ENCODE data around the gene IL27RA.

IL27RA gene

DNA sequence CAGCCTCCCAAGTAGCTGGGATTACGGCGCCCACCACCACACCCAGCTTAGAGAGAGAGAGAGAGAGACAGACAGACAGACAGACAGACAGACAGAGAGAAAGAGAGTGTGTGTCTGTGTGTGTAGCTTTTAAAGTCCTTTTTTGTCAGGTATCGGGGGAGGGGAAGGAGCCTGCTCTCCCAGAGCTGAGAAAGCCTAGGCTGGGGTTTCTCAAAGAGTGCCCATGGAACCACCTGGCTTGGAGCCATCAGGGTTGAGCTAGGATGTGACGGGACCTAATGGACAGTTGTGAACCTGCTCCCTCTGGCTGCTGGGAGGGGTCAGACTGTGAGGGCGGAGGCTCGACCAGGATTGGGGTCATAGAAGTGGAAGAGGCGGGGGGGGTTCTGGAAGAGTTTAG is 42.1 kb upstream of the IL27RA start:
- no peaks in the 10 kb centered on the region for H3K27me3 ChIP-seq (ENCODE audit: control insufficient read depth, insufficient read depth, low read length, poor library complexity, severe bottlenecking)
- WGBS, 2 experiments: 87 to 88% methylated on average over 7 of the region's 7 CpGs
- no peak overlapping the region for H3K27ac ChIP-seq (ENCODE audit: insufficient read depth, low read depth, low read length, poor library complexity, severe bottlenecking)
- peaks cover 23% of the 10 kb centered on the region for H3K4me1 ChIP-seq (ENCODE audit: control insufficient read depth, insufficient read depth, low read length)
- no peaks in the 10 kb centered on the region for H3K9me3 ChIP-seq (ENCODE audit: control insufficient read depth, low read length)
- H3K36me3 ChIP-seq (ENCODE audit: control insufficient read depth, insufficient read depth, low read length): peaks cover 8% of the 10 kb centered on the region
- H3K4me3 ChIP-seq (ENCODE audit: insufficient read depth, low read depth, low read length): no peak overlapping the region

DNA sequence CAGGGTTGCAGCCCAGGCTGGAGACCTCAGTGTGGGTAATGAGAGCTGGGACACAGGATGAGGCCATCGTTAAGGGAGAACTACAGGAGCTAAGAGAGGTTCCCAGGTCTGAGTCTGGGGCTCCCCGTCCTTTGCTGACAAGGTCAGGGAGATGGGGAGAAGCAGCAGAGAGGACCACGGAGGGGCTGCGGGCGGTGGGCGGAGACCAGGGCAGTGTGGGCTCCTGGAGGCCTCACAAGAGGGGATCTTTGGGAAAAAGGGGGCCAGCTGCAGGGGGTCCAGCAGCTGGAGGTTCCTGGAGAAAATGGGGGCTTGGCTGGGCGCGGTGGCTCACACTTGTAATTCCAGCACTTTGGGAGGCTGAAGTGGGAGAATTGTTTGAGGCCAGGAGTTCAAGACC is 41.5 kb upstream of the IL27RA start:
- no peaks in the 10 kb centered on the region for H3K27me3 ChIP-seq (ENCODE audit: control insufficient read depth, insufficient read depth, low read length, poor library complexity, severe bottlenecking)
- no peak overlapping the region for H3K27ac ChIP-seq (ENCODE audit: insufficient read depth, low read depth, low read length, poor library complexity, severe bottlenecking)
- peaks cover 8% of the 10 kb centered on the region for H3K36me3 ChIP-seq (ENCODE audit: control insufficient read depth, insufficient read depth, low read length)
- no peaks in the 10 kb centered on the region for H3K9me3 ChIP-seq (ENCODE audit: control insufficient read depth, low read length)
- H3K4me3 ChIP-seq (ENCODE audit: insufficient read depth, low read depth, low read length): no peak overlapping the region
- peaks cover 22% of the 10 kb centered on the region for H3K4me1 ChIP-seq (ENCODE audit: control insufficient read depth, insufficient read depth, low read length)
- 89 to 92% methylated on average over 8 of the region's 8 CpGs for WGBS, 2 experiments

DNA sequence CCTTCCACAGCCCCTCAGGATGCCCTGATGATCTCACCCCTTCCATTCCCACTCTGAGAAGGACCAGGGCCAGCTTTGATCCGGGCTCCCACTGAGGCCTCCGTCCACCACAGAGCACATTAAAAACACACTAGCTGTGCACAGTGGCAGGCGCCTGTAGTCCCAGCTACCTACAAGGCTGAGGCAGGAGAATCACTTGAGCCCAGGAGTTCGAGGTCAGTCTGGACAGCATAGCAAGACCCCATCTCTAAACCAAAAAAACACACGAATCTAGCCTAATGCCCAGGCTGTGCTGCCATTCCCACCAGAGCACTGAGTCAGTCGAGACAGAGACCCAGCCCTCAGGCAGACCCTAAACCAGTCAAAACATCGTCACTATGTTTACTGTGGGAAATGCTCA is 39.5 kb upstream of the IL27RA start:
- Histone ChIP-seq H3K4me1 (ENCODE audit: control insufficient read depth, insufficient read depth, low read length) (peaks cover 9% of the 10 kb centered on the region), H3K9me3 (ENCODE audit: control insufficient read depth, low read length) (no peaks in the 10 kb centered on the region), H3K27me3 (ENCODE audit: control insufficient read depth, insufficient read depth, low read length, poor library complexity, severe bottlenecking) (no peaks in the 10 kb centered on the region), H3K4me3 (ENCODE audit: insufficient read depth, low read depth, low read length) (no peak overlapping the region), H3K36me3 (ENCODE audit: control insufficient read depth, insufficient read depth, low read length) (peaks cover 8% of the 10 kb centered on the region), H3K27ac (ENCODE audit: insufficient read depth, low read depth, low read length, poor library complexity, severe bottlenecking) (no peak overlapping the region)
- WGBS, 2 experiments: 90 to 92% methylated on average over 7 of the region's 7 CpGs

DNA sequence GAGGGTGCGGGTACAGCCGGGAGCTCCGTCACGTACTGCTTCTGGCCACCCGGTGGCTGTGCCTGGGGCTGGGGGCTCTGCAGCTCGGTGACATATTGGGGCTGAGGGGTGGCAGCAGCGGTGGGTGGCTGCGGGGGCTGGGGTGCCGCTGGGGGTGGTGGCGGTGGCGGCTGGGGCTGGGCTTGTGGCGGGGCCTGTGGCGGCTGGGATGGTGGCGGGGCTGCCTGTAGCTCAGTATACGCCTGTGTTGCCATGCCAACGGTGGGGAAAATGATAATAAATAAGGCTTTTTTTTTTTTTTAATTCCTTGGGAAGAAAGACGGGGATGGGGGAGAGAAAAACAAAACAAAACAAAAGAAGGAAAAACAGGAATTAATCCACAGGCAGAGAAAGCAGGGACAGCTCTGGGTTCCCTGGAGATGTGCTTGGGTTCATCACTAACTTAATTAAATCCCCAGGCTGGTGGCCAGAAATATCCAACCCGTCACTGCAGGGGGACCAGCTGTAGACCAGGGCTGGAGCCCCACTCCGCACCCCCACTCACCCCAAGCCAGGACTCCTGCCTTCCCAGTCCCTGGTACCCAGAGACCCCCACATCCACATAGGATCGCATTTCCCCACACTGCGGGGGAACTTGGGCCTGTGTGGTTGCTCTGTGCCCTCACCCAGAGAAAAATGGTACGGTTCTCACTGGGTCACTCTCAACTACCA is 37.8 kb upstream of the IL27RA start:
- Histone ChIP-seq H3K27ac (ENCODE audit: insufficient read depth, low read depth, low read length, poor library complexity, severe bottlenecking) (no peak overlapping the region), H3K4me3 (ENCODE audit: insufficient read depth, low read depth, low read length) (no peak overlapping the region), H3K4me1 (ENCODE audit: control insufficient read depth, insufficient read depth, low read length) (peaks cover 3% of the 10 kb centered on the region), H3K36me3 (ENCODE audit: control insufficient read depth, insufficient read depth, low read length) (peaks cover 8% of the 10 kb centered on the region), H3K9me3 (ENCODE audit: control insufficient read depth, low read length) (peaks cover 1% of the 10 kb centered on the region), H3K27me3 (ENCODE audit: control insufficient read depth, insufficient read depth, low read length, poor library complexity, severe bottlenecking) (no peaks in the 10 kb centered on the region)
- WGBS, 2 experiments: 91 to 92% methylated on average over 22 of the region's 22 CpGs

DNA sequence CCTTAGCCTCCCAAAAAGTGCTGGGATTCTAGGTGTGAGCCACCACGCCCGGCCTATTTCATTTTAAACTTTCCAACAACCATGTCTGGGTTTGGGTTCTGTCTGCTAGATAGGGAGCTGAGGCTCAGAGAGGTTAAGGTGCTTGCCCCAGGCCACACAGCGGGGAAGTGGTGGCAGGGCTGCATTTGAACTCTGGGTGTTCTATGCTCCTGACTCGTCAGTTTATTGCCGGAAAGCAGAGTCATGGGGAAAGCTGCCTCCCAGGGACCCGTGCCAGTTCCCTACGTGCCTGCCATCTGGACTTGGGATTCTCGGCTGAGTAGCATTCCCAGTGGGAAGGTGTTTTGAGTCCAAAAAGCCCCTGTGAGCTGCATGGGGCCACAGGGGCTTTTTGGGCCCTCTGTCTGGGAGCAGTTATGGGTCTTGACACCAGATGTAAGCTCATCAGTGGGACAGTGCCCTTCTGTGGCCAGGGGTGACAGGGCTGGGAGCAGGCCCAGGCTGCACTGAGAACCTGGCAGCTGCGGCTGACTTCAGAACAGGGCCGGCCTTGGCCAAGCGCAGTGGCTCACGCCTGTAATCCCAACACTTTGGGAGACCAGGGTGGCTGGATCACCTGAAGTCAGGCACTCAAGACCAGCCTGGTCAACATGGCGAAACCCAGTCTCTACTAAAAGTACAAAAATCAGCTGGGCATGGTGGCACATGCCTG is 36.4 kb upstream of the IL27RA start:
- Histone ChIP-seq H3K4me3 (ENCODE audit: insufficient read depth, low read depth, low read length) (no peak overlapping the region), H3K9me3 (ENCODE audit: control insufficient read depth, low read length) (peaks cover 4% of the 10 kb centered on the region), H3K27ac (ENCODE audit: insufficient read depth, low read depth, low read length, poor library complexity, severe bottlenecking) (no peak overlapping the region), H3K36me3 (ENCODE audit: control insufficient read depth, insufficient read depth, low read length) (peaks cover 8% of the 10 kb centered on the region), H3K4me1 (ENCODE audit: control insufficient read depth, insufficient read depth, low read length) (no peaks in the 10 kb centered on the region), H3K27me3 (ENCODE audit: control insufficient read depth, insufficient read depth, low read length, poor library complexity, severe bottlenecking) (no peaks in the 10 kb centered on the region)
- WGBS, 2 experiments: 92 to 95% methylated on average over 13 of the region's 13 CpGs

DNA sequence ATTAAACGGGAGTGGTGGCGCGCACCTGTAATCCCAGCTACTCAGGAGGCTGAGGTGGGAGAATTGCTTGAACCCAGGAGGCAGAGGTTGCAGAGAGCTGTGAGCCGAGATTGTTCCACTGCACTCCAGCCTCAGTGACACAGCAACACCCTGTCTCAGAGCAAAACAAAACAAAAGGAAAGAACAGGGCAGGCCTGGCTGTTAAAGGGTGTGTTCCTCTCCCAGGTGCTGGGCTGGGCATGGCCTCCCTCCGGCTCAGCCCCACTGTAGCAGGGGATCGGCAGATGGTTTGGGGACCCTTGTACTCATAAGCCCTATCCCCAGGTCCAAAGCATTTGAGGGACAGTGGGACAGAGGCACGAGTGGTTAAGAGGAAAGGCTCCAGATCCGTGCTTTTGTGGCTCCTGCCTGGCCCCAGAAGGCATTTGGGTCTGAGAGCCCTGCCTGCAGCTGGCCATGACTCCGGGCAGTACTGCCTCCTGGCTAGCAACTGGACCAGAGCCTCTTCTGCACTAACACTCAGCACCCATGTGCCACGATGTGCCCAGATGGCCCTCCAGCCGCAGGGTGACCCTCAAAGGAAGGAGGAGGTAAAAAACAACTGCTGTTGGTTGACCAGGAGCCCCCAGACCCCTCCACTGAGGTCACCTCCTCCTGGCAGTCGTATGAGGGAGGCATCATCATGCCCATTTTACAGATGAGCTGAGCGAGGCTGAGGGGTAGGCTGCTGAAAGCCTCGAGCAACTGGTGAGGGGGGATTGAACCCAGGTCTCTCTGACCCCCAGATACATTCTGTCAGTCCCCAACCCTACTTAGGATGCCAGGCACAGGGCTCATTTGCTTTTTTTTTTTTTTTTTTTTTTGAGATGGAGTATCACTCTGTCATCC is 35.4 kb upstream of the IL27RA start:
- H3K27me3 ChIP-seq (ENCODE audit: control insufficient read depth, insufficient read depth, low read length, poor library complexity, severe bottlenecking): no peaks in the 10 kb centered on the region
- H3K4me3 ChIP-seq (ENCODE audit: insufficient read depth, low read depth, low read length): no peak overlapping the region
- H3K36me3 ChIP-seq (ENCODE audit: control insufficient read depth, insufficient read depth, low read length): peaks cover 4% of the 10 kb centered on the region
- H3K9me3 ChIP-seq (ENCODE audit: control insufficient read depth, low read length): peaks cover 4% of the 10 kb centered on the region
- H3K27ac ChIP-seq (ENCODE audit: insufficient read depth, low read depth, low read length, poor library complexity, severe bottlenecking): no peak overlapping the region
- WGBS, 2 experiments: 90% methylated on average over 13 to 14 of the region's 14 CpGs
- H3K4me1 ChIP-seq (ENCODE audit: control insufficient read depth, insufficient read depth, low read length): no peaks in the 10 kb centered on the region

DNA sequence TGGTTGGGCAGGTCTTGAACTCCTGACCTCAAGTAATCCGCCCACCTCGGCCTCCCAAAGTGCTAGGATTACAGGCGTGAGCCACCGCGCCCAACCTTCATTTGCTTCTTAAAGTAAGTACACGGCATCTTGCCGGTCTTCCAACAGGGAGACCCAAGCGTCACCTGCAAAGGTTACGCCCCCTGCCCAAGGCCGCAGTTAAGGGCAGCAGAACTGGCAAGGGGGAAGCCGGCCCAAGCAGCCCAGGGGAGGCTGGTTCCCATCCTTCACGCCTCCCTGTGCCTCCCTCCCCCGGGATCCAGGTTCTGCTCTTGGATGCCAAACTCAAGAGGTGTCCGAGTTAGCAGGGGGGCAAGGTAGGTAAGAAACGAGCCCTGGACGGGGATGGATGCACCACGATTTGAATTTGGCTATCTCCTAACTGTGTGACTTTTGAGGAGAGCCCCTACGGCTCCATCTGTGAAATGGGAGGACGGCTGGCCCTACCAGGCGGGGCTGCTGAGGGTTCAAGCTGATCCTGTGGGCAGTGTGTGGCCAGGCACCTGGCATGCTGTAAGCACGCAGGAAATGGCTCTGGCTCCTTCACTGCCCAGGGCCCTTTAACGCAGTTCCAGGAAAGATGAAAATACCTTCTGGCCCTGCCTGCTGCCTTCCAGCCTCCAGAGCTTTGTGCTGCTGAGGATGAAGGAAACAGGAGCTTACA is 34.5 kb upstream of the IL27RA start:
- peaks cover 4% of the 10 kb centered on the region for H3K9me3 ChIP-seq (ENCODE audit: control insufficient read depth, low read length)
- H3K27ac ChIP-seq (ENCODE audit: insufficient read depth, low read depth, low read length, poor library complexity, severe bottlenecking): no peak overlapping the region
- H3K36me3 ChIP-seq (ENCODE audit: control insufficient read depth, insufficient read depth, low read length): peaks cover 3% of the 10 kb centered on the region
- H3K4me1 ChIP-seq (ENCODE audit: control insufficient read depth, insufficient read depth, low read length): no peaks in the 10 kb centered on the region
- H3K27me3 ChIP-seq (ENCODE audit: control insufficient read depth, insufficient read depth, low read length, poor library complexity, severe bottlenecking): no peaks in the 10 kb centered on the region
- H3K4me3 ChIP-seq (ENCODE audit: insufficient read depth, low read depth, low read length): no peak overlapping the region
- WGBS, 2 experiments: 94% methylated on average over 22 of the region's 22 CpGs

DNA sequence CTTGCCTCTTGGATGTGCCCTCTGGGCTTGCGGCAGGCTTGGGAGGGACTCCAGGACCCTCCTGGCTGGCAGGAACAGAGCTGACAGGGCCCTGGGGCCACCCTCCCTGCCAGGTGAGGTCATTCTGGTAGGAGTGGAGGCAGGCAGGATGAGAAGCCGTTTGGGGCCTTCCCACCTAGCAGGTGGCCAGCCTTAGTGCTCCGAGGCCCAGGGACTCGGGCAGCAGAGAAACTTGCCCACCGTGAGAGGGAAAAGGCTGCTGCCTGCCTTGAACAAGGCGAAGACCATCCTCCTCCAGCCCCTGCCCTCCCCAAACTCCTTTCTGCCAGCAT is 34.0 kb upstream of the IL27RA start:
- no peak overlapping the region for H3K27ac ChIP-seq (ENCODE audit: insufficient read depth, low read depth, low read length, poor library complexity, severe bottlenecking)
- WGBS, 2 experiments: 88 to 92% methylated on average over 6 of the region's 6 CpGs
- no peaks in the 10 kb centered on the region for H3K36me3 ChIP-seq (ENCODE audit: control insufficient read depth, insufficient read depth, low read length)
- peaks cover 4% of the 10 kb centered on the region for H3K9me3 ChIP-seq (ENCODE audit: control insufficient read depth, low read length)
- H3K4me3 ChIP-seq (ENCODE audit: insufficient read depth, low read depth, low read length): no peak overlapping the region
- H3K27me3 ChIP-seq (ENCODE audit: control insufficient read depth, insufficient read depth, low read length, poor library complexity, severe bottlenecking): no peaks in the 10 kb centered on the region
- H3K4me1 ChIP-seq (ENCODE audit: control insufficient read depth, insufficient read depth, low read length): no peaks in the 10 kb centered on the region

DNA sequence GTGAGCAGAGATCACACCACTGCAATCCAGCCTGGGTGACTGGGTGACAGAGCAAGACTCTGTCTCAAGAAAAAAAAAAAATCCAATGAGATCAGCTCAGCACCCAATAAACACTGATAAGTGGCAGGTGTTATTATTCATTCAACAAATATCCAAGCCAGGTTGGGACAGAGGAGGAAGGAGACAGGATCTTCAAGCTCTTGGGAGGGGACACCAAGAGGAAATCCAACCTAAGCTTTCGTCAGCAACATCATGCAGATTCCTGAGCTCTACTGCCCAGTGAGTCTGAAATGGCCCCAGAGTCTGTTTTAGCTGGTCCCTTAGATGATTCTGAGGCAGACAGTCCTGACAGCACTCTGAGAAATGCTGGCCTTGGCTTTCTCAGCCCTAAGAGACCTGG is 33.1 kb upstream of the IL27RA start:
- no peaks in the 10 kb centered on the region for H3K36me3 ChIP-seq (ENCODE audit: control insufficient read depth, insufficient read depth, low read length)
- no peak overlapping the region for H3K4me3 ChIP-seq (ENCODE audit: insufficient read depth, low read depth, low read length)
- no peaks in the 10 kb centered on the region for H3K27me3 ChIP-seq (ENCODE audit: control insufficient read depth, insufficient read depth, low read length, poor library complexity, severe bottlenecking)
- no peak overlapping the region for H3K27ac ChIP-seq (ENCODE audit: insufficient read depth, low read depth, low read length, poor library complexity, severe bottlenecking)
- whole genome bisulfite sequencing, 2 experiments: 95 to 96% methylated on average over 1 of the region's 1 CpG
- H3K4me1 ChIP-seq (ENCODE audit: control insufficient read depth, insufficient read depth, low read length): no peaks in the 10 kb centered on the region
- peaks cover 4% of the 10 kb centered on the region for H3K9me3 ChIP-seq (ENCODE audit: control insufficient read depth, low read length)

Data from ectodermal cell (in vitro differentiated cells).